DOHH2 (cell line): Measurements from ENCODE around the gene NRF1.

ENCODE experiments used
- CTCF ChIP-seq: fragments of 200-600 bp; sonication (generic); IDR thresholded peaks from one replicate; pipeline ENCODE4 v1.5.1; 2014; ENCODE audit warnings: antibody characterized with exemption, mild to moderate bottlenecking, low read depth, low read length; ENCODE audit not compliant: poor library complexity, severe bottlenecking
- EZH2phosphoT487 ChIP-seq: fragments of 200-600 bp; sonication (generic); IDR thresholded peaks from 2 replicates; pipeline ENCODE4 v1.6.1; 2017; ENCODE audit warnings: borderline replicate concordance, mild to moderate bottlenecking, antibody characterized with exemption, low read length, moderate library complexity, mixed read lengths

- TF ChIP-seq CTCF (no peak), EZH2phosphoT487 (no peak)
Observed at GRCh38 chr7:129792721-129793120, 181.2 kb downstream of the NRF1 start.
